ENCODE data around the gene RNF150. TPM values are rescaled to one million over a fixed set of nuclear protein-coding genes. Genes with fewer than 3 reads are reported as not detected.

RNF150 gene
- total and polyA plus RNA-seq, 2 of the 8 experiments (the other 6 are each of a cell fraction or from before 2014, with no cell fraction given): 3.4 to 4.8 TPM

DNA sequence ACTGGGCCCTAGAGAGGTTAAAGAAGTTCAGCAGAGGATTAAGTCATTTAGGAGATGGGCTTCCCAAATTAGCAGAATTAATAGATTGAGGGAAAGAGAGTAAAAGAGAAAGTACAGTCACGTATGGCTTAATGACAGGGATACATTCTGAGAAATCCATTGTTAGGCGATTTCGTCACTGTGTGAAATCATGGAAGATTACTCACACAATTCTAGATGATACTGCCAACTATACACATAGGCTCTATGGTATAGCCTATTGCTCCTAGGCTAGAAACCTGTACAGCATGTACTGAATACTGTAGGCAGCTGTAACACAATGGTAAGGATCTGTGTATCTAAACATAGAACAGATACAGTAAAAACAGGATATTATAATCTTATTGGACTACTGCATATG is 180.6 kb downstream of the RNF150 start (continued):
- TF ChIP-seq, protein P1, sequence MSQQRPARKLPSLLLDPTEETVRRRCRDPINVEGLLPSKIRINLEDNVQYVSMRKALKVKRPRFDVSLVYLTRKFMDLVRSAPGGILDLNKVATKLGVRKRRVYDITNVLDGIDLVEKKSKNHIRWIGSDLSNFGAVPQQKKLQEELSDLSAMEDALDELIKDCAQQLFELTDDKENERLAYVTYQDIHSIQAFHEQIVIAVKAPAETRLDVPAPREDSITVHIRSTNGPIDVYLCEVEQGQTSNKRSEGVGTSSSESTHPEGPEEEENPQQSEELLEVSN (IDR thresholded peaks at IDR 0.05): no peak
- TF ChIP-seq JUND (IDR thresholded peaks at IDR 0.05; ENCODE audit: low read length) (no peak), TAF7 (optimal IDR thresholded peaks at IDR 0.05; ENCODE audit: borderline replicate concordance, low read depth, low read length) (no peak), CHD2 (IDR thresholded peaks at IDR 0.05; ENCODE audit: low read length) (no peak)

Measured in H1 (cell line).